Hypothalamus (tissue), 51 donors: ENCODE results near the gene IGF2BP2.
A peak's percentile ranks its signal among the peaks of the same experiment; 100 is the strongest.

ENCODE experiments used
- DNase-seq, 51 donors: peaks; one replicate each; lab custom pipeline; 2025; lab: John Stamatoyannopoulos, UW

Gene IGF2BP2

GRCh38 chr3:185739264-185739701 lies 85.6 kb downstream of the IGF2BP2 start:
- no peak for DNase-seq

GRCh38 chr3:185737740-185738680 lies 86.8 kb downstream of the IGF2BP2 start:
- DNase-seq, result no peak

GRCh38 chr3:185737020-185737419 lies 87.8 kb downstream of the IGF2BP2 start:
- no peak for DNase-seq

GRCh38 chr3:185734725-185735096 lies 90.1 kb downstream of the IGF2BP2 start:
- DNase-seq, result no peak

- DNase-seq, result peak in 4 of 51 donors; percentile 1 to 35 (median 2)
These were observed 90.7 kb downstream of the IGF2BP2 start for GRCh38 chr3:185733980-185734724.

GRCh38 chr3:185732782-185733181 lies 92.1 kb downstream of the IGF2BP2 start:
- DNase-seq, result no peak

- no peak for DNase-seq
These were observed 94.3 kb downstream of the IGF2BP2 start for GRCh38 chr3:185730550-185730949.

GRCh38 chr3:185729337-185730055 lies 95.3 kb downstream of the IGF2BP2 start:
- no peak for DNase-seq

GRCh38 chr3:185728630-185729336 lies 96.1 kb downstream of the IGF2BP2 start:
- no peak for DNase-seq

GRCh38 chr3:185727873-185728272 lies 97.0 kb downstream of the IGF2BP2 start:
- no peak for DNase-seq

- no peak for DNase-seq
These were observed 98.4 kb downstream of the IGF2BP2 start for GRCh38 chr3:185726254-185726967.

- DNase-seq, result no peak
These were observed 100.1 kb downstream of the IGF2BP2 start for GRCh38 chr3:185724761-185725160.

- no peak for DNase-seq
These were observed 100.6 kb downstream of the IGF2BP2 start for GRCh38 chr3:185724251-185724650.

- no peak for DNase-seq
These were observed 102.0 kb downstream of the IGF2BP2 start for GRCh38 chr3:185722881-185723280.

GRCh38 chr3:185721970-185722369 lies 102.9 kb downstream of the IGF2BP2 start:
- no peak for DNase-seq

GRCh38 chr3:185720326-185720725 lies 104.5 kb downstream of the IGF2BP2 start:
- no peak for DNase-seq

GRCh38 chr3:185718736-185719593 lies 105.9 kb downstream of the IGF2BP2 start:
- no peak for DNase-seq

GRCh38 chr3:185717627-185718402 lies 107.0 kb downstream of the IGF2BP2 start:
- no peak for DNase-seq
